ENCODE data around the gene HBG2.

The HBG2 gene

GRCh38 chr11:5288108-5288905 lies 33.7 kb upstream of the HBG2 start:
- ATAC-seq (replicated peaks) (no peak), DNase-seq (no peak)
- H3K4me1 Mint-ChIP-seq (ENCODE audit: low read depth in 2 of 2), result no peaks in the 10 kb centered on the region
- H3K36me3 Mint-ChIP-seq (ENCODE audit: insufficient read depth), result no peaks in the 10 kb centered on the region
- H3K9me3 Mint-ChIP-seq, result no peaks in the 10 kb centered on the region
- H3K27me3 Mint-ChIP-seq, result peaks cover 0 to 9% of the 10 kb centered on the region in 2 donors
- no peak overlapping the region for H3K27ac Mint-ChIP-seq
- H3K4me3 Mint-ChIP-seq, result no peak overlapping the region

GRCh38 chr11:5286901-5287300 lies 32.3 kb upstream of the HBG2 start:
- Mint-ChIP-seq H3K27me3 (peaks cover 0 to 9% of the 10 kb centered on the region in 2 donors), H3K27ac (no peak overlapping the region)

GRCh38 chr11:5286351-5286750 lies 31.8 kb upstream of the HBG2 start:
- ATAC-seq (replicated peaks) (no peak), DNase-seq (no peak)
- no peaks in the 10 kb centered on the region for H3K9me3 Mint-ChIP-seq
- no peaks in the 10 kb centered on the region for H3K36me3 Mint-ChIP-seq (ENCODE audit: insufficient read depth)
- H3K27me3 Mint-ChIP-seq, result peaks cover 0 to 9% of the 10 kb centered on the region in 2 donors
- no peak overlapping the region for H3K4me3 Mint-ChIP-seq
- H3K27ac Mint-ChIP-seq, result no peak overlapping the region
- H3K4me1 Mint-ChIP-seq (ENCODE audit: low read depth in 2 of 2), result no peaks in the 10 kb centered on the region

More at GRCh38 chr11:5286901-5287300, 32.3 kb upstream of the HBG2 start:
- DNase-seq (no peak), ATAC-seq (replicated peaks) (no peak)
- no peaks in the 10 kb centered on the region for H3K9me3 Mint-ChIP-seq
- no peaks in the 10 kb centered on the region for H3K4me1 Mint-ChIP-seq (ENCODE audit: low read depth in 2 of 2)
- H3K36me3 Mint-ChIP-seq (ENCODE audit: insufficient read depth), result no peaks in the 10 kb centered on the region
- no peak overlapping the region for H3K4me3 Mint-ChIP-seq

DNA sequence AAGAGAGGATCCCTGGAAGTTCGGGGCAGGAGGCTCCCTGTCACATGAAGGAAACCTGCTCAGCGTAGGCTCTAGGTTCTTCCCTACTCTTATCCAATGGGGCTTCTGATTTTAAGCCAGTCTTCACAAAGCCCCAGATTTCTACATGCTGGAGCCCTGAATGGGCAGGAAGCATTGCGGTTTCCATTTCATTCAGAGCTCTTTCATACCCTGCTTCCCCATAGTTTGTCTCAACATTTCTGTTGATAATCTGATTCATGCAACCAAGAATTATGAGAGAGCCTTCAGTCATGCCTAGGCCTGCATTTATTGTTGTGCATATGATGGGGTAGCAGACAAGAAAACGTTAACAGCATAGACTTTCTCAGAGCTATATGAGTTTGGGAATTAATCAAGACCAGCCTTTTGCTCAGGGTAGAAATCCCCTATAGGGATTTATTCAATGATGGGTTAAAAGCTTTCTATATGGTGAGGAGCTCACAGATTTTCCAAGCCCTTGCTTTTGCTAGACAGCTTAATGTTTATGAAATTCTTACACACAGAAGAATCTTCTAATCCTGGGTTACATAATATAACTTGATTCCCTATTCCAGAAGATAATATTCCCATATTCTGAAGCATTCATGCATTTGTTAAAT lies 31.2 kb upstream of the HBG2 start:
- ATAC-seq (replicated peaks) (no peak), DNase-seq (no peak)
- peaks cover 0 to 9% of the 10 kb centered on the region in 2 donors for H3K27me3 Mint-ChIP-seq
- no peak overlapping the region for H3K4me3 Mint-ChIP-seq
- no peak overlapping the region for H3K27ac Mint-ChIP-seq
- no peaks in the 10 kb centered on the region for H3K36me3 Mint-ChIP-seq (ENCODE audit: insufficient read depth)
- no peaks in the 10 kb centered on the region for H3K4me1 Mint-ChIP-seq (ENCODE audit: low read depth in 2 of 2)
- no peaks in the 10 kb centered on the region for H3K9me3 Mint-ChIP-seq

GRCh38 chr11:5284637-5285036 lies 30.1 kb upstream of the HBG2 start:
- DNase-seq (no peak), ATAC-seq (replicated peaks) (no peak)
- Mint-ChIP-seq H3K36me3 (ENCODE audit: insufficient read depth) (no peaks in the 10 kb centered on the region), H3K4me1 (ENCODE audit: low read depth in 2 of 2) (no peaks in the 10 kb centered on the region), H3K9me3 (no peaks in the 10 kb centered on the region), H3K4me3 (no peak overlapping the region), H3K27me3 (peaks cover 0 to 9% of the 10 kb centered on the region in 2 donors), H3K27ac (no peak overlapping the region)

DNA sequence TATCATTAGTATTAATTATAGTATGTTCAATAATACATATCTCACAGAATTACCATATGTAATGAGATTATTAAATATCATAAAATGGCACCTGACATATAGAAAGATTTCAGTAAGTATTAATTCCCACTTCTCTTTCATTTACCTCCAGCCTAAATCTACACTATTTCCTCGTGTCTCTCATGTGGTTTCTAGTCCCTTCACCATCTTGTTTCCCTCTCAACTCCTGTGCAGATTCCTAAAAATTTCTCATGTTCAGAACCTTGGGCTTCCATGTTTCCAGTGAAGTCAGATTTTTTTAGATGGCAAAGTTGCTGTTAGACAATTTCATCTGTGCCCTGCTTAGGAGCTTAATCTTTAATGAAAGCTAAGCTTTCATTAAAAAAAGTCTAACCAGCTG lies 29.3 kb upstream of the HBG2 start:
- no peak for ATAC-seq (replicated peaks)
- H3K4me1 Mint-ChIP-seq (ENCODE audit: low read depth in 2 of 2), result no peaks in the 10 kb centered on the region
- H3K9me3 Mint-ChIP-seq, result no peaks in the 10 kb centered on the region
- H3K27ac Mint-ChIP-seq, result no peak overlapping the region
- no peak overlapping the region for H3K4me3 Mint-ChIP-seq
- H3K36me3 Mint-ChIP-seq (ENCODE audit: insufficient read depth), result no peaks in the 10 kb centered on the region
- peaks cover 0 to 9% of the 10 kb centered on the region in 2 donors for H3K27me3 Mint-ChIP-seq
- DNase-seq, result no peak

GRCh38 chr11:5283086-5283485 lies 28.5 kb upstream of the HBG2 start:
- DNase-seq (no peak), ATAC-seq (replicated peaks) (no peak)
- H3K9me3 Mint-ChIP-seq, result no peaks in the 10 kb centered on the region
- H3K36me3 Mint-ChIP-seq (ENCODE audit: insufficient read depth), result no peaks in the 10 kb centered on the region
- H3K4me3 Mint-ChIP-seq, result no peak overlapping the region
- H3K27me3 Mint-ChIP-seq, result peaks cover 0 to 9% of the 10 kb centered on the region in 2 donors
- no peaks in the 10 kb centered on the region for H3K4me1 Mint-ChIP-seq (ENCODE audit: low read depth in 2 of 2)
- no peak overlapping the region for H3K27ac Mint-ChIP-seq

DNA sequence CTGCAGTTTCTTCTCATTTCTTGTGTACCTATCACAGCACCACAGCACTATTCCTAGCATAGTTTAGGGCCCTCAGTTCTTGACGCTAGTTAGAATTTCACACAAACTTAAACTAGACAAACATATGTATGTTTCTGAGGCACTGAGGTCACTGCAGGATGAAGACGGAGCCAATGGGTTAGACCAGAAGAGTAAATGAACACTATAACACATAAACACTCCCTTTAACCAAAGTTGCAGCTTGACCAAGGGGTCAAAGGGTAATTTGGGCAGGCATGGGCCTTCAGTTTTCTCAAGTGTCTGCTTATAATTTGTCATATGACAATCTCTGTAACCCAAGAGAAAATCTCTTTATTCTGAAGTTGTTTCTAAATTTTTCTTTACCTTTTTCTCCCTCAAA lies 28.0 kb upstream of the HBG2 start:
- Mint-ChIP-seq H3K4me1 (ENCODE audit: low read depth in 2 of 2) (no peaks in the 10 kb centered on the region), H3K9me3 (no peaks in the 10 kb centered on the region), H3K36me3 (ENCODE audit: insufficient read depth) (no peaks in the 10 kb centered on the region), H3K4me3 (no peak overlapping the region), H3K27me3 (peaks cover 0 to 9% of the 10 kb centered on the region in 2 donors), H3K27ac (no peak overlapping the region)
- DNase-seq (no peak), ATAC-seq (replicated peaks) (no peak)

DNA sequence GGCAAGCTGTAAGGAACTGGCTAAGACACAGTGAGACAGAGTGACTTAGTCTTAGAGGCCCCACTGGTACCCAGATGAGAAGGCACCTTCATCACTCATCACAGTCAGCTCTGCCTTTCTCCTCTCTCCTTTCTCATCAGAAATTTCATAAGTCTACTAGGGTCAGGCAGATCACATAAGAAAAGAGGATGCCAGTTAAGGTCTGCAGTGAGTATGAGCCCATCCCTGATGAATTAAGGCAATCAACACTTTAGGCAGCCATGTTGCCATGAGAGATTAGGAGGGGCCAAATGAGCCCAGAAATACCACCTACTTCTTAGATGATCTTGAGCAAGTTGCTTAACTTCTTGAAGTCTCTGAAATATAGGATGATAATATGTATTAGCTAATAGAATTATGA lies 27.0 kb upstream of the HBG2 start:
- no peak overlapping the region for H3K27ac Mint-ChIP-seq
- DNase-seq, result no peak
- no peaks in the 10 kb centered on the region for H3K36me3 Mint-ChIP-seq (ENCODE audit: insufficient read depth)
- no peak for ATAC-seq (replicated peaks)
- H3K27me3 Mint-ChIP-seq, result peaks cover 0 to 9% of the 10 kb centered on the region in 2 donors
- no peaks in the 10 kb centered on the region for H3K9me3 Mint-ChIP-seq
- no peaks in the 10 kb centered on the region for H3K4me1 Mint-ChIP-seq (ENCODE audit: low read depth in 2 of 2)
- H3K4me3 Mint-ChIP-seq, result no peak overlapping the region

- no peak for ATAC-seq (replicated peaks)
- Mint-ChIP-seq H3K9me3 (no peaks in the 10 kb centered on the region), H3K4me1 (ENCODE audit: low read depth in 2 of 2) (no peaks in the 10 kb centered on the region), H3K27ac (no peak overlapping the region), H3K27me3 (peaks cover 0 to 9% of the 10 kb centered on the region in 2 donors), H3K36me3 (ENCODE audit: insufficient read depth) (no peaks in the 10 kb centered on the region), H3K4me3 (no peak overlapping the region)
- no peak for DNase-seq
These were observed 26.1 kb upstream of the HBG2 start for GRCh38 chr11:5280582-5281102.

- H3K9me3 Mint-ChIP-seq, result no peaks in the 10 kb centered on the region
- H3K27me3 Mint-ChIP-seq, result peaks cover 0 to 5% of the 10 kb centered on the region in 2 donors
- no peak overlapping the region for H3K27ac Mint-ChIP-seq
- no peak overlapping the region for H3K4me3 Mint-ChIP-seq
- ATAC-seq (replicated peaks) (no peak), DNase-seq (no peak)
- H3K4me1 Mint-ChIP-seq (ENCODE audit: low read depth in 2 of 2), result no peaks in the 10 kb centered on the region
- H3K36me3 Mint-ChIP-seq (ENCODE audit: insufficient read depth), result no peaks in the 10 kb centered on the region
These were observed 25.0 kb upstream of the HBG2 start for GRCh38 chr11:5279471-5280090.

DNA sequence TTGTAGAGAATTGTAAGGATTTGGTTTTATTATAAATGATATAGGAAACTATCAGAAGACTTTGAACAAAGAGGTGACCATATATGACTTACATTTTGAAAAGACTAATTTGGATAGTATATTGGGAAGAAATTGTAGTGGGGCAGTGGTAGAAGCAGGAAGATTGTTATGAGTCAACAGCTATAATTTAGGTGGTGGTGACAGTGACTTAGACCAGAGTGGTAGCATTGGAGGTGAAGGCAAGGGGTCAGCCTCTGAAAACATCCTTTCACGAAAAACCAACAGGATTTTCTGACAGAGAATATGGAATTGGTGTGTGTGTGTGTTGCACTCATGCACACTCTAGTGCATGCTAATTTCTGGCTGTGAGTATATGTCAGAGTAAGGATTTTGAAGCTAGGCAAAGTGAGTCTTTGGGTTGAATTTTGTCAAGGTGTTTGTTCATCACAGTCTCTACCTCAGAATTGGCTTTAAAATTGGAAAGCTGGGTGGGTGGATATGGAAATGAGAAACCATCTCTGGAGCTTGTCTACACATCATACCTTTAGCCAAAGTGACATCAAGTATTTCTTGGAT lies 23.3 kb upstream of the HBG2 start:
- H3K9me3 Mint-ChIP-seq, result no peaks in the 10 kb centered on the region
- DNase-seq (no peak), ATAC-seq (replicated peaks) (no peak)
- no peak overlapping the region for H3K4me3 Mint-ChIP-seq
- H3K4me1 Mint-ChIP-seq (ENCODE audit: low read depth in 2 of 2), result no peaks in the 10 kb centered on the region
- no peaks in the 10 kb centered on the region for H3K27me3 Mint-ChIP-seq
- H3K36me3 Mint-ChIP-seq (ENCODE audit: insufficient read depth), result no peaks in the 10 kb centered on the region
- H3K27ac Mint-ChIP-seq, result no peak overlapping the region

- no peaks in the 10 kb centered on the region for H3K36me3 Mint-ChIP-seq (ENCODE audit: insufficient read depth)
- ATAC-seq (replicated peaks) (no peak), DNase-seq (no peak)
- no peaks in the 10 kb centered on the region for H3K4me1 Mint-ChIP-seq (ENCODE audit: low read depth in 2 of 2)
- no peaks in the 10 kb centered on the region for H3K27me3 Mint-ChIP-seq
- H3K27ac Mint-ChIP-seq, result no peak overlapping the region
- H3K4me3 Mint-ChIP-seq, result no peak overlapping the region
- no peaks in the 10 kb centered on the region for H3K9me3 Mint-ChIP-seq
These were observed 22.1 kb upstream of the HBG2 start for GRCh38 chr11:5276697-5277096.
